Measurements from ENCODE around the gene ASXL1. TPM values are rescaled to one million over a fixed set of nuclear protein-coding genes. Genes with fewer than 3 reads are reported as not detected.

The ASXL1 gene
- 20.2 and 23.8 TPM in 2 replicates for total RNA-seq

DNA sequence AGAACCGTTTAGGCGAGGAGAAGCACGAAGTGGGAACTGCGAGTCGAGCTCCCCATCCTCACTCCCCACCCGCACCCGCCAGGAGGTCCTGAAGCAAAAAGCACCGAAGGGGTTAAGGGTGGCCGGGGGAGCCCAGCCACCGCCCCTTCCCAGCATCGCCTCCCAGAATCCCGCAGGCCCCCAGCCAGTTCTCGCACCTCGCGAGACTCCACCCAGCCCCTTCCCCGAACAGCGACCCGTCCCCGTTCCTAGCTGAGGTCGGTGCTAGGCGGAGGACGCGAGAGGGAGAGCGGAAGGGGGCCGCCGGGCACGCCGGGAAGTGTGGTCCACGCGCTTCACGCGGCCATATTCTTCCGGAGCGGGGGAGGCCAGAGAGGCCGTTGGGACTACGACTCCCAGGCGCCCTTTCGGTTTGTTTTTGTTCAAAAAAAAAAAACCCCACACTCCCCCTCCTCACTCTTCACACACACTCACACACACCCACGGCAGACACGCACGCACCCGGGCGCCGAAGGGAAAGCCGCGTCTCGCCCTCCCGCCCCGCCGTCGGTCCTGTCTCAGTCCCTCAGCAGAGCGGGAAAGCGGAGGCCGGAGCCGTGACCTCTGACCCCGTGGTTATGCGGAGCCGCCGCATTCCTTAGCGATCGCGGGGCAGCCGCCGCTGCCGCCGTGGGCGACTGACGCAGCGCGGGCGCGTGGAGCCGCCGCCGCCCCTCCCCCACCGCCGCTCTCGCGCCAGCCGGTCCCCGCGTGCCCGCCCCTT lies at the start of gene ASXL1:
Gene ASXL1, plus strand, starts transcription at position 463 of the 763 bp plus-strand sequence. CDS start 445 bp downstream, outside the sequence.

Other genes with a start within 250 kb of the ASXL1 start
- gene TM9SF4, start 248.6 kb upstream of the ASXL1 start, total RNA-seq, result 30.5 and 36.3 TPM in 2 replicates
- 4.2 and 5.5 TPM in 2 replicates for gene PLAGL2, start 150.6 kb upstream of the ASXL1 start, total RNA-seq
- 36.5 and 37.8 TPM in 2 replicates for gene POFUT1, start 150.5 kb upstream of the ASXL1 start, total RNA-seq
- 16.0 and 17.4 TPM in 2 replicates for gene KIF3B, start 80.7 kb upstream of the ASXL1 start, total RNA-seq
- 11.2 and 16.7 TPM in 2 replicates for gene NOL4L, start 227.0 kb downstream of the ASXL1 start, total RNA-seq